ENCODE results near the gene P3H3. TPM values are rescaled to one million over a fixed set of nuclear protein-coding genes. Genes with fewer than 3 reads are reported as not detected.
"Not testable (repeated sequence)": the region's sequence is repeated elsewhere in the genome, so short reads cannot be mapped to it uniquely, and the experiment has no call there.

The P3H3 gene
- total RNA-seq, 1 experiment from 2014 or later, result 16.4 TPM

- DNase-seq (ENCODE audit: extremely low read depth, low read depth), result no peak
Observed at GRCh38 chr12:6883683-6884082, 55.5 kb downstream of the P3H3 start.

DNA sequence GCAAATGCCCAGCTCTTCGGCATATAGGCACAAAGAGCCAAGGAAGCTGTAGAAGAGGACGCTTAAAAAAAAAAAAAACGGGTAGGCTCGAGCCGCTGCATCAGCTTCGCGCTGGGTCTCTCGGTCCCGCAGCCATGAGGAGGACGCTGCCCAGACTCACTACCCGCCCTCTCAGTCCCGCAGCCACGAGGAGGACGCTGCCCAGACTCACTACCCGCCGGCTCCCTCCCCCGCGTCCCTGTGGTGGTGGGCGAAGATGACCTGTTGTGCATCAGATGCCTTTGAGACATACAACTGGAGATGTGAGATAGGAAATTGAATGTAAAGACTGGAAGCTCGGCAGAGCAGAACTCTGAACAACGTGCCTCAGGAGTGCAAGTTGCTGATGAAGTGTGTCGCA, 56.3 kb downstream of the P3H3 start:
- no peak for DNase-seq (ENCODE audit: extremely low read depth, low read depth)

DNA sequence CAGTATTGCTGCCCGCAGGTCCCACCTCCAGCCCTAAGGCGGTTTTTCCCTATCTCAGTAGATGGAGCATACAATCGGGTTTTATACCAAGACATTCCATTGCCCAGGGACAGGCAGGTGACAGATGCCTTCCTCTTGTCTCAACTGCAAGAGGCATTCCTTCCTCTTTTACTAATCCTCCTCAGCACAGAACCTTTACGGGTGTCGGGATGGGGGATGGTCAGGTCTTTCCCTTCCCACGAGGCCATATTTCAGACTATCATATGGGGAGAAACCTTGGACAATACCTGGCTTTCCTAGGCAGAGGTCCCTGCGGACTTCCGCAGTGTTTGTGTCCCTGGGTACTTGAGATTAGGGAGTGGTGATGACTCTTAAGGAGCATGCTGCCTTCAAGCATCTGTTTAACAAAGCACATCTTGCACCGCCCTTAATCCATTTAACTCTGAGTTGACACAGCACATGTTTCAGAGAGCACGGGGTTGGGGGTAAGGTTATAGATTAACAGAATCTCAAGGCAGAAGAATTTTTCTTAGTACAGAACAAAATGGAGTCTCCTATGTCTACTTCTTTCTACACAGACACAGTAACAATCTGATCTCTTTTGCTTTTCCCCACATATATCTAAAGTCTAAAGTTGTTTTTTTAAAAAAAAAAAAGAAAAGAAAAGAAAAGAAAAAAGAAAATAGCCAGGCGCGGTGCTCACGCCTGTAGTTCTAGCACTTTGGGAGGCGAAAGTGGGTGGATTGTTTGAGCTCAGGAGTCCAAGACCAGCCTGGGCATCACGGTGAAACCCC, 58.2 kb downstream of the P3H3 start:
- DNase-seq (ENCODE audit: extremely low read depth, low read depth), result not testable (repeated sequence)

DNA sequence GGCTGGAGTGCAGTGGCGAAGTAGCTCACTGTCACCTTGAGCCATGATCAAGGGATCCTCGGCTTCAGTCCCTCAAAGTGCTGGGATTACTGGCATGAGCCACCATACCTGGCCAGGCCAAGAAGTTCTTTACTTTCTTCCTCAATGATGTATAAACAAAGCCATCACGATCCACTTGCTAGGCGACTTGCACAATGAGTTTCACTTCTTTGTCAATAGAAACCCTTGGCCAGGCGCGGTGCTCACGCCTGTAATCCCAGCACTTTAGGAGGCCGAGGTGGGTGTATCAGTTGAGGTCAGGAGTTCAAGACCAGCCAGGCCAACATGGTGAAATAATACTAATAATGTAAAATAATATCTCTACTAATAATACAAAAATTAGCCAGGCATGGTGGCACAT, 59.3 kb downstream of the P3H3 start:
- DNase-seq (ENCODE audit: extremely low read depth, low read depth), result no peak

DNA sequence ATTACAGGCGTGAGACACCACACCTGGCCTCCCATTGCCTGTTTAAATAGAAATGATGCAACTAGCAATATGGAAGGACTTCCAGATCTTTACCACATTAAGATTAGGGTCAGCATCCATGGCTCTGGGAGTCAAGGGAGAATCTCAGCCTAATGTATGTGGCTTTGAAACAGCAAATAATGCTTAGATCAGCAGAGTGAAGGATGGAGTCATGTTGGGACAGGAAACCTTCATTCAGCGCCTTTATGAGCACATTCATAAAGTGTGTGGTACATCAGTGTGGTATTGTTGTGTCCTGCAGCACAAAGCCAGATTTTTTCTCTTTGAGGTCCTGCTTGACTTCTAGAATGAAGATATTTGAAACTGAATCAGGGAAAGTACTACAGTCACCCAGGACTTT, 60.2 kb downstream of the P3H3 start:
- DNase-seq (ENCODE audit: extremely low read depth, low read depth), result no peak

GRCh38 chr12:6888794-6889193, 60.6 kb downstream of the P3H3 start:
- not testable (repeated sequence) for DNase-seq (ENCODE audit: extremely low read depth, low read depth)

Other genes with a start within 250 kb of the P3H3 start
- gene CHD4, start 221.0 kb upstream of the P3H3 start, total RNA-seq (2014; rRNA removed; shearing (Covaris generic)), result 67.0 and 83.8 TPM in 2 replicates
- gene LPAR5, start 192.4 kb upstream of the P3H3 start, total RNA-seq (2014; rRNA removed; shearing (Covaris generic)), result not detected in 2 replicates
- 0.40 TPM in 1 of 2 replicates, not detected in the other for gene ACRBP, start 181.0 kb upstream of the P3H3 start, total RNA-seq (2014; rRNA removed; shearing (Covaris generic))
- 16.3 and 17.6 TPM in 2 replicates for gene ING4, start 165.3 kb upstream of the P3H3 start, total RNA-seq (2014; rRNA removed; shearing (Covaris generic))
- 14.7 and 18.9 TPM in 2 replicates for gene ZNF384, start 139.0 kb upstream of the P3H3 start, total RNA-seq (2014; rRNA removed; shearing (Covaris generic))
- not detected in 2 replicates for gene PIANP, start 127.6 kb upstream of the P3H3 start, total RNA-seq (2014; rRNA removed; shearing (Covaris generic))
- 75.2 and 77.1 TPM in 2 replicates for gene COPS7A, start 104.4 kb upstream of the P3H3 start, total RNA-seq (2014; rRNA removed; shearing (Covaris generic))
- 96.3 and 98.8 TPM in 2 replicates for gene MLF2, start 75.3 kb upstream of the P3H3 start, total RNA-seq (2014; rRNA removed; shearing (Covaris generic))
- gene PTMS, start 62.0 kb upstream of the P3H3 start, total RNA-seq (2014; rRNA removed; shearing (Covaris generic)), result 116 and 158 TPM in 2 replicates
- 0.25 TPM in 1 of 2 replicates, not detected in the other for gene LAG3, start 55.9 kb upstream of the P3H3 start, total RNA-seq (2014; rRNA removed; shearing (Covaris generic))
- not detected in 2 replicates for gene CD4, start 38.9 kb upstream of the P3H3 start, total RNA-seq (2014; rRNA removed; shearing (Covaris generic))
- gene GPR162, start 6.6 kb upstream of the P3H3 start, total RNA-seq (2014; rRNA removed; shearing (Covaris generic)), result 0.61 and 0.94 TPM in 2 replicates
- 1.5 and 2.3 TPM in 2 replicates for gene GNB3, start 12.5 kb downstream of the P3H3 start, total RNA-seq (2014; rRNA removed; shearing (Covaris generic))
- 31.6 and 33.4 TPM in 2 replicates for gene CDCA3, start 22.9 kb downstream of the P3H3 start, total RNA-seq (2014; rRNA removed; shearing (Covaris generic))
- 30.7 and 33.5 TPM in 2 replicates for gene USP5, start 23.7 kb downstream of the P3H3 start, total RNA-seq (2014; rRNA removed; shearing (Covaris generic))
- gene TPI1, start 39.1 kb downstream of the P3H3 start, total RNA-seq (2014; rRNA removed; shearing (Covaris generic)), result 885 and 1,221 TPM in 2 replicates
- 8.1 and 9.1 TPM in 2 replicates for gene SPSB2, start 44.9 kb downstream of the P3H3 start, total RNA-seq (2014; rRNA removed; shearing (Covaris generic))
- 11.9 and 12.7 TPM in 2 replicates for gene LRRC23, start 76.4 kb downstream of the P3H3 start, total RNA-seq (2014; rRNA removed; shearing (Covaris generic))
- gene ENO2, start 86.2 kb downstream of the P3H3 start, total RNA-seq (2014; rRNA removed; shearing (Covaris generic)), result 12.4 and 13.2 TPM in 2 replicates
- gene ATN1, start 99.6 kb downstream of the P3H3 start, total RNA-seq (2014; rRNA removed; shearing (Covaris generic)), result 6.6 and 10.5 TPM in 2 replicates
- not detected in 2 replicates for gene RNU7-1, start 115.4 kb downstream of the P3H3 start, total RNA-seq (2014; rRNA removed; shearing (Covaris generic))
- gene C12orf57, start 115.6 kb downstream of the P3H3 start, total RNA-seq (2014; rRNA removed; shearing (Covaris generic)), result 127 and 130 TPM in 2 replicates
- gene PTPN6, start 122.9 kb downstream of the P3H3 start, total RNA-seq (2014; rRNA removed; shearing (Covaris generic)), result 3.4 and 5.4 TPM in 2 replicates
- gene PHB2, start 142.3 kb downstream of the P3H3 start, total RNA-seq (2014; rRNA removed; shearing (Covaris generic)), result 277 and 299 TPM in 2 replicates
- 47.5 and 52.5 TPM in 2 replicates for gene EMG1, start 142.5 kb downstream of the P3H3 start, total RNA-seq (2014; rRNA removed; shearing (Covaris generic))
- 9.3 and 10.6 TPM in 2 replicates for gene LPCAT3, start 190.1 kb downstream of the P3H3 start, total RNA-seq (2014; rRNA removed; shearing (Covaris generic))
- gene C1S, start 232.3 kb downstream of the P3H3 start, total RNA-seq (2014; rRNA removed; shearing (Covaris generic)), result 21.1 and 21.9 TPM in 2 replicates

Measured in NCI-H460 (cell line).